GM20000 (cell line): Measurements from ENCODE around the gene ADRB2.
A peak's percentile ranks its signal among the peaks of the same experiment; 100 is the strongest.

Experiments used
- DNase-seq: peaks from one replicate; pipeline ENCODE4 v3.0.0; 2012; ENCODE audit warnings: low spot score
- TF ChIP-seq, protein P1 (sequence below): IDR thresholded peaks from 2 replicates; pipeline ENCODE4 v1.5.1; 2012; ENCODE audit warnings: mild to moderate bottlenecking, control low read depth; ENCODE audit errors: extremely low read depth, missing control alignments

ADRB2 gene

GRCh38 chr5:148826053-148826738 is at the start of gene ADRB2:
Gene ADRB2, plus strand, starts transcription at chr5:148826611. Its CDS starts 221 bp downstream, at chr5:148826832.
- TF ChIP-seq, protein P1, sequence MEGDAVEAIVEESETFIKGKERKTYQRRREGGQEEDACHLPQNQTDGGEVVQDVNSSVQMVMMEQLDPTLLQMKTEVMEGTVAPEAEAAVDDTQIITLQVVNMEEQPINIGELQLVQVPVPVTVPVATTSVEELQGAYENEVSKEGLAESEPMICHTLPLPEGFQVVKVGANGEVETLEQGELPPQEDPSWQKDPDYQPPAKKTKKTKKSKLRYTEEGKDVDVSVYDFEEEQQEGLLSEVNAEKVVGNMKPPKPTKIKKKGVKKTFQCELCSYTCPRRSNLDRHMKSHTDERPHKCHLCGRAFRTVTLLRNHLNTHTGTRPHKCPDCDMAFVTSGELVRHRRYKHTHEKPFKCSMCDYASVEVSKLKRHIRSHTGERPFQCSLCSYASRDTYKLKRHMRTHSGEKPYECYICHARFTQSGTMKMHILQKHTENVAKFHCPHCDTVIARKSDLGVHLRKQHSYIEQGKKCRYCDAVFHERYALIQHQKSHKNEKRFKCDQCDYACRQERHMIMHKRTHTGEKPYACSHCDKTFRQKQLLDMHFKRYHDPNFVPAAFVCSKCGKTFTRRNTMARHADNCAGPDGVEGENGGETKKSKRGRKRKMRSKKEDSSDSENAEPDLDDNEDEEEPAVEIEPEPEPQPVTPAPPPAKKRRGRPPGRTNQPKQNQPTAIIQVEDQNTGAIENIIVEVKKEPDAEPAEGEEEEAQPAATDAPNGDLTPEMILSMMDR, result no peak
- DNase-seq, result peak; percentile 86

DNA sequence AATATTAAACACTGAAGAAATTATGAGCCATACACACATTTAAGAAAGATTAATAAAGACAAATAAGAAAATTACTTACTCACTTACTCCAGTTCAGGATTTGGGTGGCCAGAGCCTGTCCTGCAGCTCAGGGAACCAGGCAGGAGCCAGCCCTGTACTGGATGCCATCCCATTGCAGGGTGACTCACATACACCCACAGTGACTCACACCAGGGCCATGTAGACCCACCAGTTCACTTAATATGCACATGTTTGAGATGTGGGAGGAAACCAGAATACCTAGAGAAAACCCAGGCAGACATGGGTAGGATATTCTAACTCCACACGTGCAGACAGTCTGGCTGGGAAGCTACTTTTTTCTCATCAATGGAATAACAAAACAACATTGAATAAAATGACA is 49.6 kb upstream of the ADRB2 start:
- TF ChIP-seq, protein P1, result no peak
- no peak for DNase-seq

GRCh38 chr5:148778882-148779281 is 47.5 kb upstream of the ADRB2 start:
- no peak for DNase-seq
- TF ChIP-seq, protein P1, result no peak

GRCh38 chr5:148780711-148781110 is 45.7 kb upstream of the ADRB2 start:
- no peak for DNase-seq
- TF ChIP-seq, protein P1, result no peak

DNA sequence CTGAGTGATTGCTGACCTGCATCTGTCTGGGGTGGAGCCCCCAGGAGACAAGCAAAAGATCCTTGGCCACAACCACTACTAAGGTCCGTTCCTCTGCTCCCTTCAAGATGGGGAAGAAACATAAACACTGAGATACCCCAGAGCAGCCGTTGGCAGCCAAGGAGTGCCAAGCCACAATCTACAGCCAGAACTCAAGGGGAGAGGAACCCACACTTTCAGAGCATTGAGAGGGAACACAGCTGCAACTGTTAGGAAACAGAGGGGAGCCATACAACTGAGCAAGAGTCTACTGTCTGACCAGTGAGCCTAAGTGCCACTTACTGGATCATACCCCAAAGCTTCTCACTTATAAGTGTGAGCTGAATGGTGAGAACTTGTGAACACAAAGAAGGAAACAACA is 44.6 kb upstream of the ADRB2 start:
- DNase-seq, result no peak
- TF ChIP-seq, protein P1, result no peak

GRCh38 chr5:148785223-148785622 is 41.2 kb upstream of the ADRB2 start:
- no peak for DNase-seq
- TF ChIP-seq, protein P1, result no peak

DNA sequence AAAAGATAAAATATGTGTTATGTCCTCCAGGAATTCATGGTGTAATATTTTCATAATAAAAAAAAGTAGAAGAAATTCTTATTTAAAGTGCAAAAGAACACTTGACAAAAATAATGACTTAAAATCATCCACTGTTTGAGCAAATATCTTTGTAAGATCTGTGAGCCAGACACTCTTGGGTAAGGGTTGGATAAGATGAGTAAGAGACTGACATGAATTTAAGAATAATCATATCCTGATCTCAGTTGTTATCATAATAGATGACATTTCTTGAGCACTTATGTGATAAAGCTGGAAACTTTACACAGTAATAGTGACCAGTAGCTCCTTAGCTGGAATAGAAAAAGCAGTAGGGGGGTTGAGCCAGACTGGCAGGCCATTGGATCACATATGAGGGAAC is 40.0 kb upstream of the ADRB2 start:
- TF ChIP-seq, protein P1, result no peak
- DNase-seq, result no peak
